ENCODE results near the gene NRGN.

- TF ChIP-seq CTCF (IDR thresholded peaks at IDR 0.05) (no peak), POLR2A (IDR thresholded peaks at IDR 0.05) (no peak)
Measured at GRCh38 chr11:124717786-124718651, 21.7 kb upstream of the NRGN start.
